Transverse colon (tissue), 4 donors: ENCODE data around the gene CWC27.

Experiments
- EP300 ChIP-seq: sonication (generic); formaldehyde crosslinking; IDR thresholded peaks from one replicate; pipeline ENCODE4 v1.6.1; 2017; ENCODE audit warnings: antibody characterized with exemption, low read depth
- POLR2A ChIP-seq: fragments of 450-650 bp; IDR thresholded peaks from one replicate; pipeline ENCODE4 v1.6.1; 2016; ENCODE audit warnings: antibody characterized with exemption, mild to moderate bottlenecking, moderate library complexity
- POLR2AphosphoS5 ChIP-seq, 3 donors: sonication (generic); formaldehyde crosslinking; IDR thresholded peaks; one replicate each; pipeline ENCODE4 v1.6.1; 2016; ENCODE audit warnings: antibody characterized with exemption in 3 of 3
- TF ChIP-seq, protein P1 (sequence below), 5 experiments: fragments of 200-600 bp in 3 of 5; fragments of 450-650 bp in 2 of 5; sonication (generic) in 3 of 5; IDR thresholded peaks; 1 replicate in 2 of 5; 2 replicates in 3 of 5; pipeline ENCODE4 v1.5.1; 2016 to 2017; ENCODE audit warnings: antibody characterized with exemption in 5 of 5, inconsistent platforms in 3 of 5, mild to moderate bottlenecking in 2 of 5, moderate library complexity in 1 of 5

- TF ChIP-seq, protein P1, sequence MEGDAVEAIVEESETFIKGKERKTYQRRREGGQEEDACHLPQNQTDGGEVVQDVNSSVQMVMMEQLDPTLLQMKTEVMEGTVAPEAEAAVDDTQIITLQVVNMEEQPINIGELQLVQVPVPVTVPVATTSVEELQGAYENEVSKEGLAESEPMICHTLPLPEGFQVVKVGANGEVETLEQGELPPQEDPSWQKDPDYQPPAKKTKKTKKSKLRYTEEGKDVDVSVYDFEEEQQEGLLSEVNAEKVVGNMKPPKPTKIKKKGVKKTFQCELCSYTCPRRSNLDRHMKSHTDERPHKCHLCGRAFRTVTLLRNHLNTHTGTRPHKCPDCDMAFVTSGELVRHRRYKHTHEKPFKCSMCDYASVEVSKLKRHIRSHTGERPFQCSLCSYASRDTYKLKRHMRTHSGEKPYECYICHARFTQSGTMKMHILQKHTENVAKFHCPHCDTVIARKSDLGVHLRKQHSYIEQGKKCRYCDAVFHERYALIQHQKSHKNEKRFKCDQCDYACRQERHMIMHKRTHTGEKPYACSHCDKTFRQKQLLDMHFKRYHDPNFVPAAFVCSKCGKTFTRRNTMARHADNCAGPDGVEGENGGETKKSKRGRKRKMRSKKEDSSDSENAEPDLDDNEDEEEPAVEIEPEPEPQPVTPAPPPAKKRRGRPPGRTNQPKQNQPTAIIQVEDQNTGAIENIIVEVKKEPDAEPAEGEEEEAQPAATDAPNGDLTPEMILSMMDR (IDR thresholded peaks at IDR 0.05) = no peak
- TF ChIP-seq POLR2AphosphoS5 (IDR thresholded peaks at IDR 0.05) (no peak), POLR2A (no peak), EP300 (no peak)
Measured at GRCh38 chr5:64773533-64773932, 4.8 kb downstream of the CWC27 start.
